Hepatocyte (in vitro differentiated cells): Measurements from ENCODE around the gene LAMA4. TPM values are rescaled to one million over a fixed set of nuclear protein-coding genes. Genes with fewer than 3 reads are reported as not detected.
"Not testable (repeated sequence)": the region's sequence is repeated elsewhere in the genome, so short reads cannot be mapped to it uniquely, and the experiment has no call there.

Source experiments
- DNase-seq: peaks from one replicate; pipeline ENCODE4 v3.0.0-alpha.2; 2016; ENCODE audit warnings: low spot score
- H2AFZ ChIP-seq: fragments of 200-600 bp; sonication (generic); 2 replicates; pipeline ENCODE4 v1.6.0; 2016; ENCODE audit warnings: antibody characterized with exemption, mild to moderate bottlenecking
- H3K27ac ChIP-seq: fragments of 200-600 bp; sonication (generic); 2 replicates; pipeline ENCODE4 v1.5.1; 2016; ENCODE audit warnings: mild to moderate bottlenecking
- H3K27me3 ChIP-seq: fragments of 200-600 bp; sonication (generic); 2 replicates; pipeline ENCODE4 v1.6.1; 2016
- H3K36me3 ChIP-seq: fragments of 200-600 bp; sonication (generic); replicated peaks from 2 replicates; pipeline ENCODE4 v1.5.1; 2016; ENCODE audit warnings: low read depth; ENCODE audit not compliant: insufficient read depth
- H3K4me1 ChIP-seq: fragments of 200-600 bp; sonication (generic); 2 replicates; pipeline ENCODE4 v1.5.1; 2016; ENCODE audit warnings: mild to moderate bottlenecking, moderate library complexity; ENCODE audit not compliant: insufficient read depth
- H3K4me2 ChIP-seq: fragments of 200-600 bp; sonication (generic); 2 replicates; pipeline ENCODE4 v1.6.0; 2016
- H3K4me3 ChIP-seq: fragments of 200-600 bp; sonication (generic); 2 replicates; pipeline ENCODE4 v1.5.1; 2016; ENCODE audit warnings: mild to moderate bottlenecking
- H3K79me2 ChIP-seq: fragments of 200-600 bp; sonication (generic); 2 replicates; pipeline ENCODE4 v1.6.0; 2017; ENCODE audit warnings: mild to moderate bottlenecking
- H3K9me2 ChIP-seq: fragments of 200-600 bp; sonication (generic); replicated peaks from 2 replicates; pipeline ENCODE4 v1.6.0; 2017; ENCODE audit warnings: mild to moderate bottlenecking; ENCODE audit not compliant: insufficient read depth
- H3K9me3 ChIP-seq: fragments of 200-600 bp; sonication (generic); 2 replicates; pipeline ENCODE4 v1.5.1; 2016; ENCODE audit warnings: low read depth, mild to moderate bottlenecking
- H4K20me1 ChIP-seq: fragments of 200-600 bp; sonication (generic); 2 replicates; pipeline ENCODE4 v1.6.0; 2016; ENCODE audit warnings: mild to moderate bottlenecking; ENCODE audit not compliant: insufficient read depth, poor library complexity, severe bottlenecking
- CTCF ChIP-seq: fragments of 200-600 bp; sonication (generic); IDR thresholded peaks from 2 replicates; pipeline ENCODE4 v1.5.1; 2016; ENCODE audit warnings: antibody characterized with exemption, mild to moderate bottlenecking; ENCODE audit not compliant: poor library complexity
- EZH2 ChIP-seq: fragments of 200-600 bp; sonication (generic); IDR thresholded peaks from 2 replicates; pipeline ENCODE4 v1.6.1; 2016; ENCODE audit warnings: antibody characterized with exemption, mild to moderate bottlenecking, borderline replicate concordance
- EZH2phosphoT487 ChIP-seq: fragments of 200-600 bp; sonication (generic); IDR thresholded peaks from one replicate; pipeline ENCODE4 v1.6.1; 2018; ENCODE audit warnings: antibody characterized with exemption, mild to moderate bottlenecking, low read depth, moderate library complexity; ENCODE audit not compliant: unreplicated experiment, severe bottlenecking
- WGBS: methylation state at CpG from one replicate; pipeline ENCODE4 v1.1.6; 2016; ENCODE audit warnings: low lambda C conversion rate; ENCODE audit errors: missing lambda C conversion rate; 5-methylcytosine and 5-hydroxymethylcytosine counted together
- polyA plus RNA-seq: library from polyadenylated mRNA; unstranded; fragments of >200 nt; fragmentation: Nextera tagmentation; extraction: Ambion mirVana; gene quantifications from 2 replicates; pipeline ENCODE4 v1.2.1, GENCODE V29; 2016
- total RNA-seq: library from RNA; depleted of rRNA; stranded (reverse); fragments of >200 nt; gene quantifications from 2 replicates; pipeline ENCODE4 v1.2.3, GENCODE V29; 2014

The LAMA4 gene
- total and polyA plus RNA-seq, 2 experiments from 2014 or later, result 14.1 to 18.9 TPM

- TF ChIP-seq EZH2, result no peak
- TF ChIP-seq EZH2phosphoT487, result no peak
- no peak for TF ChIP-seq CTCF
- H3K27ac ChIP-seq, result no peak overlapping the region
- no peaks in the 10 kb centered on the region for H3K79me2 ChIP-seq
- no peaks in the 10 kb centered on the region for H3K27me3 ChIP-seq
- H3K4me3 ChIP-seq, result no peak overlapping the region
- H3K4me2 ChIP-seq, result no peak overlapping the region
- no peak for DNase-seq
- no peaks in the 10 kb centered on the region for H4K20me1 ChIP-seq
- H3K9me3 ChIP-seq, result no peaks in the 10 kb centered on the region
- H3K4me1 ChIP-seq, result no peaks in the 10 kb centered on the region
- H3K36me3 ChIP-seq, result no peaks in the 10 kb centered on the region
- WGBS, result 89% methylated on average over 2 of the region's 2 CpGs
- no peaks in the 10 kb centered on the region for H3K9me2 ChIP-seq
- H2AFZ ChIP-seq, result no peak overlapping the region
Measured at GRCh38 chr6:112106562-112106961, 147.8 kb downstream of the LAMA4 start.

GRCh38 chr6:112106026-112106425, 148.3 kb downstream of the LAMA4 start:
- 98% methylated on average over 2 of the region's 2 CpGs for WGBS
- H4K20me1 ChIP-seq, DNase-seq: not testable (repeated sequence)

GRCh38 chr6:112100561-112100960, 153.8 kb downstream of the LAMA4 start:
- no peak overlapping the region for H2AFZ ChIP-seq
- no peaks in the 10 kb centered on the region for H3K4me1 ChIP-seq
- no peak overlapping the region for H3K4me2 ChIP-seq
- no peak overlapping the region for H3K27ac ChIP-seq
- TF ChIP-seq EZH2 (no peak), CTCF (no peak), EZH2phosphoT487 (no peak)
- WGBS, result 56% methylated on average over 4 of the region's 4 CpGs
- no peak overlapping the region for H3K4me3 ChIP-seq
- DNase-seq, result no peak
- H4K20me1 ChIP-seq, result no peaks in the 10 kb centered on the region
- no peaks in the 10 kb centered on the region for H3K9me2 ChIP-seq
- no peaks in the 10 kb centered on the region for H3K36me3 ChIP-seq
- H3K27me3 ChIP-seq, result no peaks in the 10 kb centered on the region
- no peaks in the 10 kb centered on the region for H3K79me2 ChIP-seq
- H3K9me3 ChIP-seq, result no peaks in the 10 kb centered on the region

More at GRCh38 chr6:112106026-112106425, 148.3 kb downstream of the LAMA4 start:
- H3K9me3 ChIP-seq, H3K4me1 ChIP-seq, H3K36me3 ChIP-seq, H3K27me3 ChIP-seq, H3K4me2 ChIP-seq, H3K9me2 ChIP-seq, H2AFZ ChIP-seq, H3K79me2 ChIP-seq, H3K4me3 ChIP-seq, H3K27ac ChIP-seq: not testable (repeated sequence)

- Histone ChIP-seq H3K4me1 (no peaks in the 10 kb centered on the region), H3K79me2 (no peaks in the 10 kb centered on the region), H3K9me3 (no peaks in the 10 kb centered on the region), H3K27me3 (no peaks in the 10 kb centered on the region), H3K9me2 (no peaks in the 10 kb centered on the region), H3K4me3 (no peak overlapping the region), H3K4me2 (no peak overlapping the region), H4K20me1 (no peaks in the 10 kb centered on the region), H3K27ac (no peak overlapping the region), H2AFZ (no peak overlapping the region), H3K36me3 (no peaks in the 10 kb centered on the region)
- 98% methylated on average over 2 of the region's 2 CpGs for WGBS
- TF ChIP-seq EZH2 (no peak), CTCF (no peak), EZH2phosphoT487 (no peak)
- DNase-seq, result no peak
Measured at GRCh38 chr6:112096901-112097300, 157.5 kb downstream of the LAMA4 start.
